HG03060 (cell line): ENCODE results near the gene RNF121.

Experiments
- ATAC-seq: cut with Tn5 transposase; IDR thresholded peaks from one replicate; pipeline ENCODE4 v1.9.1; 2021; ENCODE audit warnings: low read depth, moderate number of reproducible peaks; ENCODE audit not compliant: unreplicated experiment

Gene RNF121

DNA sequence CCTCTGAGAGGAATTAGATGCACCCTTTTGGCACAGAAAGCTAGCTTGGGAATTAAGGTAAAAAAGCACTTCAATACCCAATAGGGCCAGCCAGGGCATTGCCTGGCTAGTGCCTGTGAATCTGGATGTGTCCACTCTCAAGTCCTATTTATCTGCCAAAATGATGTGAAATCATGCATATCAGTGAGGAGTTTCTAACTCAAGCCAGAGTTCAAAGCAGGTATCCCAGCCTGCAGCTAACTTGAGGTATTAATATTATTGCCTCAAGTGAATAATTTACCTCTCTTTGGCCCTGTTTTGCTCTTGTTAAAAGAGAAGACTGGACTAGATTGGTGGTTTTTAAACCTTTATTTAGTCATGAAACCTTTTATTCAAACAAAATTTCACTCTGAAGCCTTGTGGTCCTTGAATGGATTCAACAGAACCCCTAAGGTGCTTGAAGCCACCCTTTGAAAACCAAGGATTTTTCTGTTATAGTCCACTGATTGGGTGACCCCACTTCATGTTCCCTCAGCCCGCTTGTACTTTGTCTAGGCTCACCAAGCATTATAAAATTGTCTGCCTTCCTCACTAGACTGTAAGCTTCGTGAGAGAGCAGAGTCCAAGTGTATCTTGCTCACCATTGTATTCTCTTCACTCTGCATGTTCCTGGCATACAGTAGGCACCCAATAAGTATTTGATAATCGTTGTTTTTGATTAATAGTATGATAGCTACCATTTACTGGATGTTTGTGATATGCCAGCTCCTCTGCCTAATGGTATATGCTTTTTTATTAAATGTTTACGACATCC lies 4.5 kb downstream of the RNF121 start:
- no peak for ATAC-seq

DNA sequence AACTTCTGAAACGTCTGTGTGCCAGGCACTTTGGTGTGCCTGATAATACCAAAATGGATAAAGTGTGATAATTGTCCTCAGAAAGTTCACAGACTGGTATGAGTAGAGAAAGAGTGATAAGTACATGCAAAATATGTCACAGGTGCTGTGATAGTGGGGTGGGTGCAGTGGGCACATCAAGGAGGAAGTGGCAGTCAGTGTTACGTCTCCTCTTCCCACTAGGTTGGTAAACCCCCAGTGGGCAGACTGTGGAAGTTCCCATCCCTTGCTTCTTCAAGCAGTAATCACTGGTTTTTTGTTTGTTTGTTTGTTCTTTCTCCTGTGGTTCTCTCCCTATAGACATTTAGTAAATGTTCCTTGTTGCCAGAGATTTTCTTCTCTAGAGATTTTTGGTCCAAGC lies 5.4 kb downstream of the RNF121 start:
- no peak for ATAC-seq

DNA sequence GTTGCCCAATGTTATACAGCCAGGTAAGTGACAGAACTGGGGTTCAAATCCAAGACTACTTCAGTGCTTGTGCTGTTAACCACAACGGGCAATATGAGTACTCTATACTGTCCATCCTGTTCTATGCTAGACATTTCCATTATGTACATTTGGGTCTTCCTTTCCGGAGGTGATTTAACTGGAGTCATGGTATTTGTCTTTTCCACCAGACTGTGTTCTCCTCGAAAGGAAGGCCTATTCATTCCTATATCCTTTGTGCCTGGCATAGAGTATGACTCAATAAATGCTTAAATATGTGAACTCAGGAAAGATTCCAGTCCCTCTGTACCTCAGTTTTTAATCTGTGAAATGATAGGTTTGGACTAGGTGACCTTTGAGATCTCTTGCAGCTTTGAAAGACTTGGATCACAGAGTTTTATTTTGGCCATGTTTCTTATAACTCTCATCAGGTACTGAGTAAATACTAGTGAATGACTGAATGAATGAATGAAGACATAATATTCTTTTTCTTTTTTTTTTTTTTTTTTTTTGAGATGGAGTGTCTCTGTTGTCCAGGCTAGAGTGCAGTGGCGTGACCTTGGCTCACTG lies 6.6 kb downstream of the RNF121 start:
- ATAC-seq: no peak

DNA sequence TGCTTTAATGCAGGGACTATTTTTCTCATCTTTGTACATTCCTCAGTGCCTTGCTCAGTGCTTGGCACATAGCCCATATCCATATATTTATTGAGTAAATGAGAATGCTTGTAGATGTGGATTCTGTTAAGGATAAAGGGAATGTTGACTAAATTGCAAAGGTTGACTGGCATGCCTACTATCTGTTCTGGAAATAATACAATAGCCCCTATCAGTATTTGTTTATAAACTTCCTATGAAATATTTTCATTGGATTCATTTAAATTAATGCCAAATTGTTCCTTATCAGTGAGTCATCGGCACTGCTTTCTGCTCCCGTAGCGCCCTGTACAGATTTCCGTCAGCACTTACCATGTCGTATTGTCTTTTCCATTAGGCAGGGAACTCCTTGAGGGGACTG lies 8.0 kb downstream of the RNF121 start:
- no peak for ATAC-seq

DNA sequence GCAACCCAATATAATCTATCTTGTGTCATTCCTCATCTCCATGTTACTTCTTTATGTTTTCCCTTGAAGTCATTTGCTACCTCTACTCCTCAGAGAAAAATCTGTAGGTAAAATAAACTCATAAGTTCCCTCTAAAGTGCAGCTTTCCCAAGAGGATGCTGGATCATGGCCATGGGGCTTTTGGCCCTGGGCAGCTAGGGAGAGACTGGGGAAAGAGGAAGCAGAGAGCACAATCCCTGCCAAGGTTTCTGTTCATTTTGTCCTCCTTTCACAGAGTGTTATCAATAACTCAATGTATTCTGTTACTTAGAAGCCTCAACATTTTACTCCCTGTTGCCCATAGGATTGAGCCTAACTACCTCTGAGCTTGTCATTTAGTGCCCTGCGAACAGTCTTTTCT lies 9.0 kb downstream of the RNF121 start:
- ATAC-seq: no peak

DNA sequence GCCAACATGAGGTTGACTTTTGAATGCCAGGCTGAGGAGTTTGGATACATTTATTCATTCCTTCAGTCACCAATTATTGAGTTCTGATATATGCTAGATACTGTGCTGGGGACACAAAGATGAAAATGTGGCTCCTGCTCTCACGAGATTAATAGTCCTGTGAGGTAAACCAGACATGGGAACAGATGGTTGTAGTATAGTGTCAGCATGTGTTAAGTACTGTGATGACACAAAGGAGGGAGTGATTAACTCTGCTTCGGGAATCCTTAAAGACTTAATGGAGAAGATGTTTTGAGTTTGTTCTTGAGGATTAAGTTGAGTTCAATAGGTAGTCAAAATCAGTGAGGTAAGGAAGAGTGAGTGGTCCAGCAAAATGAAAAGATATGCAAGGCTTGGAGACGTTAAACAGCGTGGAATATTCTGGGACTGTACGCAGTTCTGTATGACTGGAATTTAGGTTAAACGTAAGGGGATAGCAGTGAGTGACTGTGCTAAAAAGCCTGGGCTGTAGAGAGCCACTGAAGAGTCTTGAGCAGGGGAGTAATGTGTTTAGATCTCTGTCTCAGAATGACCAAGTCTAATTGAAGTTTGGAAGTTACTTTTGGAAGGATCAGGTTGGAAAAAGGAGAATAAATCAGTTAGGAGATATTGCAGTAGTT lies 11.8 kb downstream of the RNF121 start:
- ATAC-seq: no peak

DNA sequence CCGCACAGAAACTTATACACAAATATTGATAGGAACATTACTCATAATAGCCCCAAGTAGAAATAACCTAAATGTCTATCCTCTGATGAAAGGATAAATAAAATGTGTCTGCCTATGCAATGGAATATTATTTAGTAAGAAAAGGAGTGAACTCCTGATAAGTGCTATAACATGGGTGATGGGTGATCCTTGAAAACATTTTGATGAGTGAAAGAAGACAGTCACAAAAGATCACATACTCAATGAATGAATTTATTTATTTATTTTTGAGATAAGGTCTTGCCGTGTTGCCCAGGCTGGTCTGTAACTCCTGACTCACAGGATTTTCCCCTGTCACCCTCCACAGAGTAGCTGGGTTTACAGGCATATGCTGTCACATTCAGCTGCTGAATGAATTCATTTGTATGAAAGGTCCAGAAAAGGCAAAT lies 17.3 kb downstream of the RNF121 start:
- ATAC-seq: no peak

DNA sequence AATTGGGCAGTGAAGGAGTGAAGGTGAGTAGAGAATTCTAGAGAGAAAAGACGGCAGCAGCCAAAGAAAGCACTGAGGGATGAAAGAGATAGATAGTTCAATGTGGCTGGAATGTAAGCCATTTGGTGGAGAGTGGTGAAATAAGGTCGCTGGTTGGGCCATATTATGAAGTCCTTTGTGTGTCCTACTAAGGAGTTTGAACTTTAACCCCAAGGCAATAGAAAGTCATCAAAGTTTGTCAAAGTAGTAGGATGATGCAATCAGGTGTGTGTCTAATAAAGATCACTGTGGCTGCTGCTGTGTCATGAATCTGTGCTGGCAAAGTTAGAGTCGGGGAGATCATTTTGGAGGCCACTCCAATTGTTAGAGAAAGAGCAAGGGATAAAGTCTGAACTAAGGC lies 18.7 kb downstream of the RNF121 start:
- no peak for ATAC-seq

DNA sequence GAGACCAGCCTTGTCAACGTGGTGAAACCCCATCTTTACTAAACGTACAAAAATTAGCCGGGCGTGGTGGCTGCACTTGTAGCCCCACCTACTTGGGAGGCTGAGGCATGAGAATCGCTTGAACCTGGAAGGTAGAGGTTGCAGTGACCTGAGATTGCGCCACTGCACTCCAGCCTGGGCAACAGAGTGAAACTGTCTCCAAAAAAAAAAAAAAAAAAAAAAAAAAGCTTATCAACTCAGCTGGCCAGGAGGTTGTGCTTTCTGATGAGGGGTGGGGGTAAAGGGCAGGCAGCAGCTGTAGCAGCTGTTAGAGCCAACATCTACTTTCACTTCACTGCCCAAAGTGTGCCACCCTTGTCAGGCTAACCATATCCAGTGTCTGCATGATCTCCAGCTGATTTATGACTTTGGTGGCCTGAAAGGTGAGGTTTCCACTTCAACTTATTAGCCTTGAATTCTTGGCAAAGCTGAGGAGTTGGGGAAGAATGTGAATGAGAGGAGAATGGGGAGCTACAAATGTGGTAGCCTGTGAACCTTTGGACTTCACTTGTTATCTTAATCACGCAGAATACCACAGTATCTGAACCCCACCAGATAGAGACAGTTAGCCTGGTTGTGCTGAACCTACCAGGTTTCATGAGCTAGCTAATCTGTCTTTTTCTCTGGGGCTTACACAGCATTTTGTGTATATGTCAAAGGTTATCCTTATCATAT lies 19.6 kb downstream of the RNF121 start:
- no peak for ATAC-seq

DNA sequence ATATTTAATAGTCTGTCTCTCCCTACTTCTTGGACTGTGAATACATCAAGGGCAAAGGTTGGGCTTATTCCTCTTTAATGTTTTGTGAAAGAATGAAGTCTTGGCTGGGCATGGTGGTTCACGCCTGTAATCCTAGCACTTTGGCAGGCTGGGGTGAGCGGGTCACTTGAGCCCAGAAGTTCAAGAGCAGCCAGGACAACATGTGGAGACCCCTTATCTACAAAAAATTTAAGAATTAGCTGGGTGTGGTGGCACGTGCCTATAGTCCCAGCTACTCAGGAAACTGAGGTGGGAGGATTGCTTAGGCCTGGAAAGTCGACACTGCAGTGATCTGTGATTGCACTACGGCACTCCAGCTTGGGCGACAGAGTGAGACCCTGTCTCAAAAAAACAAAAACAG lies 20.2 kb downstream of the RNF121 start:
- ATAC-seq: no peak

DNA sequence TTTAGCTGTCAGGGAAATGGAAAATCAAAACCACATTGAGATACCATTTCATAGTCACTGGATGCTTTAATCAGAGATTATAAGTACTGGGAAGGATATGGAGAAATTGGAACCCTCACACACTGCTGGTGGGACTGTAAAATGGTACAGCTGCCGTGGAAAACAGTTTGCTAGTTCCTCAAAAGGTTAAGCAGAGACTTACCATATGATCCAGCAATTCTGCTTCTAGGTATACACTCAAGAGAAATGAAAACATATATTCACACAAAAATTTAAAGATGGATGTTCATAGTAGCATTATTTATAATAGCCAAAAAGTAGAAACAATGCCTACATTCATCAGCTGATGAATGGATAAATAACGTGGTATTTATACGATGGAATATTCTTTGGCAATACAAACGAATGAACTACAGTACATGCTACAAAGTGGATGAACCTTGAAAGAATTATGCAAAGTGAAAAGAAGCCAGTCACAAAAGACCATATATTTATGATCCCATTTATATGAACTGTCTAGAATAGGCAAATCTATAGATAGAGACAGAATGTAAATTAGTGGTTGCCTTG lies 23.0 kb downstream of the RNF121 start:
- ATAC-seq: no peak

DNA sequence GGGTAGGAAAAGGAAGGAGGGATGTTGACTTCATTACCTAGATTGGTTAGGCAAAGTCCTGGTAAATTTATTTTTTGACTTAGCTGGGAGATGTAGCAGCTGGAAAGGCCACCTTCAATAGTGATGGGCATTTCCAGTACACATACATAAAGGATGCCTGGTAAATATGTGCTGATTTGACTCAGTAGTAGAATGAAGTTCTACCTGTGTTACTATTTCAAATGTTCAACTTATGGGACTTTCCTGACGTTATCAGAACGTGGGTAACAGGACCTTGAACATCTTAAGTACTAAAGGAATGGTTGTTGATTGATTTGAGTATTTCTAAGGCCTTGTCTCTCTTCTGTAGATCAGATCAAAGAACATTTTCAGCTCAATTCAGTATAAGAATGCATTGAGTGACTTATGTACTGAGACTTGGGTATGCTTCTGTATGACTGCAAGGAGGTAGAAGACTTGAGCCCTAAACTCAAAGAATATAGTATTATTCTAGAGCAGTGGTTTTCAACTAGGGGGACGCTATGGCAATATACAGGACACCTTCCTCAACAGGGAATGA lies 27.1 kb downstream of the RNF121 start:
- ATAC-seq: no peak

DNA sequence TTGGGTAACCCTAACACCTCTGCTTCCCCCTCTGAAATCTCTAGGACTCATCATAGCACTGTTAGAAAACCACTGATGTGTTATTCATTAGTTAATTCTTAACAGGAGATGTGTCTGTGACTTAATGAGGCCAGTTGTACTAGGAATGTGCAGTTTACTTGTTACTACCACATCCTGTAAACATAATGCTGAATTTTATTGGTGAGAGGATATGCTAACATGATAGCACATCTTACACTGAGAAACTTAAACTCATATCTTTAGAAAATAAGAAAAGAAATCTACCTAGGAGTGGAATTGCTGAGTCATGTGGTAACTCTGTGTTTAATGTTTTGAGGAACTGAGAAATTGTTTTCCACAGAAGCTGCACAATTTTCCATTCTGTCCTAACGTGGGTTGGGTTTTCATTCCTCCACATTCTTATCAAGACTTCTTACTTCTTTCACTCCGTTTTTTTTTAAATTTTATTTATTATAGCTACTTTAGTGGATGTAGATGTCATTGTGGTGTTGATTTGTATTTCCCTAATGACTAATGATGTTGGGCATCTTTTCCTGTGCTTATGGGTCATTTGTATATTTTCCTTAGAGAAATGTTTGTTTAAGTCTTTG lies 33.7 kb downstream of the RNF121 start:
- ATAC-seq: peak; percentile 50

DNA sequence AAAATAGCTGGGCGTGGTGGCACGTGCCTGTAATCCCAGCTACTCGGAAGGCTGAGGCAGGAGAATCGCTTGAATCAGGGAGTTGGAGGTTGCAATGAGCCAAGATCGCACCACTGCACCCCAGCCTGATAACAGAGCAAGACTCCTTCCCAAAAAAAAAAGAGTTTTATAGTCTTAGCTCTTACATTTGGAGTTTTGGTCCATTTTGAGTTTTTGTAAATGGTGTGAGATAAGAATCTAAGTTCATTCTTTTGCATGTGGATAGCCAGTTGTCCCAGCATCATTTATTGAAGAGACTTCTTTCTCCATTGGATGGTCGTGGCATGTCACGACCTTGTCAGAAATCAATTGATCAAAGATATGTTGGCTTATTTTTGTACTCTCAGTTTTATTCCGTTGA lies 34.6 kb downstream of the RNF121 start:
- no peak for ATAC-seq

DNA sequence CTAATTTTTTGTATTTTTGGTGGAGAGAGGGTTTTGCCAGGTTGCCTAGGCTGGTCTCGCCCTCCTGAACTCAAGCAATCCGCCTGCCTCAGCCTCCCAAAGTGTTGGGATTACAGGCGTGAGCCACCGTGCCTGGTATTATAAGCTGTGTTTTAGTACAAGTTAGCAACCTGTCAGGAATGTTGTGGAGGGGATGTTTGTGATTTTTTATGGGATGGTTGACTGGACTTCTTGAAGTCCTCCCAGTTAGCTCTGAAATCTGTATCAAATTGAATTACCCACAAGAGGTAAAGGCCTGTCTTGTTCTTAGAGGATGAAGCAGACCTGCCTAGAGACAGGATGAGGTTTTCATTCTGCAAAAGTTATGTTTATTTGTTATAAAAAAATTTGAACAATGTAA lies 35.8 kb downstream of the RNF121 start:
- no peak for ATAC-seq

DNA sequence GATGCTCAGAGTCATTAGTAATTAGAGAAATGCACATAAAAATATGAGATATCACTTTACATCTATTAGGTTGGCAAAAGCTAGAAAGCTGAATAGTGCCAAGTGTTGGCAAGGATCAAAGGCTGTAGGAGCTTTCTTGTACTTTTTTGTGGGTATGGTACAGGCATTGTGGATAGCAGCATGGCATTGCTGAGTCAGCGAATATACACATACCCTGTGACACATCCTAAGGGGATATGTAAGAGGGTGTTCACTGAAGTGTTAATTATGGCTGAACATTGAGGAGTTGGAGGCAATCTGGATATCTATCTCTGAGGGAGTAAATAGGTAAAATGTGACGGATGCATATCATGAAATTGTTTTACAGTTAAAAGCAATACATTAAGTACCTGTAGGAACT lies 42.8 kb downstream of the RNF121 start:
- ATAC-seq: no peak

DNA sequence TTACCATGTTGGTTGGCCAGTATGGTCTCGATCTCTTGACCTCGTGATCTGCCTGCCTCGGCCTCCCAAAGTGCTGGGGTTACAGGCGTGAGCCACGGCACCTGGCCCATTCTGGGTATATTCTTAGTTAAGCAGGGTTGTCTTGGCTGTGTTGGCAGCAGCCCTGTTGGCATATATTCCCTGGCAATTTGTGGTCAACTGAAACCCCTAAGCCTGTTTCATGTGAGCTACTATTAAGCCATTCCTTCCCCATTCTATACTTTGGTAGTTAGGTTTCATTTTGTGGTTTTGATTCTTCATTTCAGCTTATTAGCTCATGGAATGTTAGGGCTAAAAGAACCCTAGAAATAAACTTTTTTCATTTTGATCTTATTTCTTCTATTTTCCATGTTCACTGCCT lies 47.7 kb downstream of the RNF121 start:
- no peak for ATAC-seq

DNA sequence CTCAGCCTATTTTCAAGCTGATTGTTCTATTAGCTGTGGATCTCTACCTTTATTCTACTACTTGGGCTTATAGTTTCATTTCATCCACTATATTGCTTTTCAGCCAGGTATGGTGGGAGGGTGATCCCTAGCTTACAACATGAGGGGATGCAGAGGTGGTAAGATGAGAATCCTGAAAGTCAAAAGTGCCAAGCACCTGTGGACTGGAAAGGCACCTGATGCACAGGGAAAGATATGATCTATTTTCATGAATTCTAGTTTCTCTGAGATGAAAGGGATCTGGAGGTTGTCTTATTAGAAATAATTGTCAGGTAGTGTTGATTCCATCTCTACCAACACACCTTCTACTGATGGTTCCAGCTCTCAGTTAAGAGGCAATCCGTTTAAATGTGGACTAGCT lies 48.2 kb downstream of the RNF121 start:
- ATAC-seq: no peak

DNA sequence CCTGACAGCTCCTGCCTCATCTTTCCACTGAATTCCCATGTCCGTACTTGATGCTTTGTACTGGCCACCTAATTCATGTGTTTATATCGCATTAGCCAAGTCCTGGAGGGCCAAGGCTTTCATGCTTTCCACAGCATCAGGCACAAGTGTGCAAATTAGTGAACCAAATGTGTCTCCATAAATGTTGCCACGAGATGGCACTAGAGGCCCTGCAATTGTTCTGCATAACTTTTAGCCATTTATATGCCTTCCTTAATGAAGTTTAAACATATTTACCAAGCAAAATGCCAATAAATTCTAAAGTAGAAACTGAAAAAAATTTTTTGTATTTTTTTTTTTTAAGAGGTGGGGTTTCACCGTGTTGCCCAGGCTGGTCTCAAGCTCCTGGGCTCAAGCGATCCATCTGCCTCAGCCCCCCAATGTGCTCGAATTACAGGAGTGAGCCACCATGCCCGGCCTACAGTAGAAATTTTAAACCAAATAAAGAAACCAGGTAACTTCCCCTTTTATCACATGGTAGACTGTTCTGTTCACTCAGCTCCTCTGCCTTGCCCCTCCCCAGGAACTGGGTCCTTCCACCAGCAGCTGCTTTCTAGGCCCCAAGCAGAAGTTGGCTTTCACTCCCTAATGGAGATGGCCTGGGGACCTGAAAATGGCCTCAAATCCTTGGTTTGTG lies 49.0 kb downstream of the RNF121 start:
- no peak for ATAC-seq

DNA sequence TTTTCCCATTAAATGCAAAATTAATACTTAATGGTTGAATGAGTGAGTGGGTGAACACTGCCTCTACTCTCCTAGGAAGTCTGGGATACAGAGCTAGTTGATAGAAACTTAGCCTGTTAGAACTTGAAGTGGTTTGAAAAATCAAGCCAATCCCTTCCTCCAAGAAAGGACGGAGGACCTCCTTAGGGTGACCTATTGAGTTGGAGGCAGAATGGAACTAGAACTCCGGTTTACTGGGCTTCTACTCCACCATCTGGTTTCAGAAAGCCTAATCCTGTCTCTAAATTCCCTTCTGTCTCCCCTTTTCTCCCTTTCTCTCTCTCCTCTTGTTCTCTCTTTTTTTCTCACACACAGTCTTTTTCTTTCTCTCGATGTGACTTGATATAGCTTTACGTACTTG lies 50.2 kb downstream of the RNF121 start:
- ATAC-seq: no peak
